SJSA1 (cell line): ENCODE results near the gene TIMM8B. TPM values are rescaled to one million over a fixed set of nuclear protein-coding genes. Genes with fewer than 3 reads are reported as not detected.
"Not testable (repeated sequence)": the region's sequence is repeated elsewhere in the genome, so short reads cannot be mapped to it uniquely, and the experiment has no call there.

Source experiments
- DNase-seq, 2 experiments: peaks; one replicate each; pipeline ENCODE4 v3.0.0-alpha.2; 2015 to 2020; ENCODE audit warnings: low spot score in 2 of 2, low read depth in 1 of 2
- H3K27ac ChIP-seq: fragments of 250-450 bp; sonication (Bioruptor Pico); 2 replicates; pipeline ENCODE4 v1.5.1; 2020; ENCODE audit warnings: mild to moderate bottlenecking, moderate library complexity
- H3K27me3 ChIP-seq: fragments of 250-450 bp; sonication (Bioruptor Pico); replicated peaks from 2 replicates; pipeline ENCODE4 v1.5.1; 2020; ENCODE audit warnings: mild to moderate bottlenecking, moderate library complexity
- H3K36me3 ChIP-seq: fragments of 250-450 bp; sonication (Bioruptor Pico); 2 replicates; pipeline ENCODE4 v1.5.1; 2020; ENCODE audit warnings: mild to moderate bottlenecking
- H3K4me1 ChIP-seq: fragments of 250-450 bp; sonication (Bioruptor Pico); replicated peaks from 2 replicates; pipeline ENCODE4 v1.6.1; 2021; ENCODE audit warnings: mild to moderate bottlenecking
- H3K4me3 ChIP-seq: fragments of 250-450 bp; sonication (Bioruptor Pico); 2 replicates; pipeline ENCODE4 v1.5.1; 2020; ENCODE audit warnings: mild to moderate bottlenecking
- H3K9me3 ChIP-seq: fragments of 250-450 bp; sonication (Bioruptor Pico); replicated peaks from 2 replicates; pipeline ENCODE4 v1.5.1; 2020; ENCODE audit warnings: mild to moderate bottlenecking
- total RNA-seq: library from RNA; depleted of rRNA; stranded (reverse); fragments of >200 nt; shearing (Covaris generic); gene quantifications from 2 replicates; pipeline ENCODE4 v1.2.3, GENCODE V29; 2014

The TIMM8B gene
- total RNA-seq, 1 experiment from 2014 or later: 40.8 TPM

DNA sequence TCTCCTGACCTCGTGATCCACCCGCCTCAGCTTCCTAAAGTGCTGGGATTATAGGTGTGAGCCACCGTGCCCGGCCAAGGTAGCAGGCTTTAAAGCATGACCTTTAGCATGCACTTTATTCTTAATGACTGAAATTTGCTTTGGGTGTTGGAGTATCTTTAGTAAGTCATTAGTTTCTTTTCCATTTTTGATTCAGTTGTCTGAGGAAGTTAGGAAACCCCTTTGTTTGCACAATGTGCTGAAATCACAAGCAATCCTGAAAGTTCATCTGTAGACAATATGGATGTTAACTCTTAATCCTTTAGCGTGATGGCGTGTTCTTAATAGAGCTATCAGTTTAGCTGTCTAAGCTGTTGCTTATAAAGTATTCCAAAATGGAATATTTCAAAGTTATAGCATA lies 16.9 kb upstream of the TIMM8B start:
- Histone ChIP-seq H3K27ac (no peak overlapping the region), H3K4me1 (peaks cover 12% of the 10 kb centered on the region), H3K36me3 (no peaks in the 10 kb centered on the region), H3K27me3 (no peaks in the 10 kb centered on the region), H3K4me3 (no peak overlapping the region), H3K9me3 (no peaks in the 10 kb centered on the region)
- DNase-seq: no peak

- Histone ChIP-seq H3K27ac (peak overlapping the region; percentile 79), H3K36me3 (no peaks in the 10 kb centered on the region), H3K9me3 (no peaks in the 10 kb centered on the region), H3K27me3 (no peaks in the 10 kb centered on the region), H3K4me3 (no peak overlapping the region), H3K4me1 (peaks cover 12% of the 10 kb centered on the region)
- DNase-seq: peak in 1 of 2 experiments; percentile 58
Observed at GRCh38 chr11:112100462-112100861, 13.9 kb upstream of the TIMM8B start.

DNA sequence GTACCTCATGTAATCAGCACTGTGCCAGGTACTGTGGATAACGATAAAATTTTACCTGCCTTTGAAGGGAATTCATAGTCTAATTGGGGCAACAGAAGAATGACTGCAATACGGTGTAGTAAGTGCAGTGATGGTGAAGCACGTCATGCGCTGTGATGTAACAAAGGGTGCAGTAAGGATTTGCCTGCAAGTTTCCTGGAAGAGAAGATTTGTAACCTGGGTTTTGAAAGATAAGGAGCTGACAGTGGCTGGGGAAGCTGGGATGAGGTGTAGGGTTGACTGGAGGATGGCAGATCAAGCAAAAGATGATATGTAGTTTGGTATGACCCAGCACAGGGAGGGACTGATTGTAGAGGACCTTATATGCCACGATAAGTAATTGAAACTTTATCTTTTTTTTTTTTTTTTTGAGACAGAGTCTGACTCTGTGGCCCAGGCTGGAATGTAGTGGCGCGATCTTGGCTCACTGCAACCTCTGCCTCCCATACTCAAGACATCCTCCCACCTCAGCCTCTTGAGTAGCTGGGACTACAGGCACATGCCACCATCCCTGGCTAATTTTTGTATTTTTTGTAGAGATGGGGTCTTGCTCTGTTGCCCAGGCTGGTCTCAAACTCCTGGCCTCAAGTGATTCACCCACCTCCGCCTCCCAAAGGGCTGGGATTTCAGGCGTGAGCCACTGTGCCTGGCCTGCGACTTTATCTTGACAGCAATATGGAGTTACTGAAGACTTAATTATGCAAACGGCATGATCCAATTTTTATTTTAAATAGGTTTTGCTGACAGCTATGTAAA lies 11.4 kb upstream of the TIMM8B start:
- H3K27me3 ChIP-seq: no peaks in the 10 kb centered on the region
- peaks cover 2% of the 10 kb centered on the region; the same call in 1 of the 2 replicates for H3K36me3 ChIP-seq
- no peak for DNase-seq
- no peak overlapping the region for H3K27ac ChIP-seq
- no peaks in the 10 kb centered on the region for H3K9me3 ChIP-seq
- H3K4me1 ChIP-seq: peaks cover 12% of the 10 kb centered on the region
- no peak overlapping the region for H3K4me3 ChIP-seq

GRCh38 chr11:112096194-112096593 lies 9.6 kb upstream of the TIMM8B start:
- peaks cover 5% of the 10 kb centered on the region; the same call in 1 of the 2 replicates for H3K36me3 ChIP-seq
- H3K4me3 ChIP-seq: no peak overlapping the region
- no peak overlapping the region for H3K27ac ChIP-seq
- DNase-seq: peak in 1 of 2 experiments; percentile 7
- H3K9me3 ChIP-seq: no peaks in the 10 kb centered on the region
- H3K4me1 ChIP-seq: peaks cover 11% of the 10 kb centered on the region
- H3K27me3 ChIP-seq: no peaks in the 10 kb centered on the region

GRCh38 chr11:112095302-112095701 lies 8.7 kb upstream of the TIMM8B start:
- peaks cover 14% of the 10 kb centered on the region for H3K36me3 ChIP-seq
- H3K27me3 ChIP-seq, H3K4me1 ChIP-seq, H3K27ac ChIP-seq, H3K9me3 ChIP-seq, H3K4me3 ChIP-seq, DNase-seq: not testable (repeated sequence)

GRCh38 chr11:112087212-112087611 lies 656 bp upstream of the TIMM8B start:
- no peaks in the 10 kb centered on the region for H3K9me3 ChIP-seq
- H3K4me3 ChIP-seq: peak overlapping the region; percentile 64
- DNase-seq: no peak
- no peaks in the 10 kb centered on the region for H3K27me3 ChIP-seq
- peaks cover 66% of the 10 kb centered on the region for H3K36me3 ChIP-seq
- H3K27ac ChIP-seq: peak overlapping the region; percentile 53
- H3K4me1 ChIP-seq: peaks cover 16% of the 10 kb centered on the region

GRCh38 chr11:112085822-112086421 lies 634 bp downstream of the TIMM8B start:
- DNase-seq: no peak
- no peak overlapping the region for H3K27ac ChIP-seq
- H3K4me3 ChIP-seq: peak overlapping the region; percentile 64
- no peaks in the 10 kb centered on the region for H3K27me3 ChIP-seq
- H3K9me3 ChIP-seq: no peaks in the 10 kb centered on the region
- peaks cover 62% of the 10 kb centered on the region for H3K36me3 ChIP-seq
- H3K4me1 ChIP-seq: peaks cover 16% of the 10 kb centered on the region

GRCh38 chr11:112082729-112083128 lies 3.8 kb downstream of the TIMM8B start:
- DNase-seq: peak; percentile 45 to 51
- Histone ChIP-seq H3K4me1 (peaks cover 16% of the 10 kb centered on the region), H3K36me3 (peaks cover 47% of the 10 kb centered on the region), H3K27ac (peak overlapping the region; percentile 72), H3K4me3 (no peak overlapping the region), H3K27me3 (no peaks in the 10 kb centered on the region), H3K9me3 (no peaks in the 10 kb centered on the region)

GRCh38 chr11:112073941-112074811 lies 12.4 kb downstream of the TIMM8B start, which contains the start of the genes NKAPD1 and PIH1D2:
NKAPD1 (plus strand) TSS chr11:112074299; CDS start chr11:112075575, 1,276 bp downstream.
PIH1D2 (minus strand) TSS chr11:112074017; CDS start chr11:112073174, 843 bp downstream.
- Histone ChIP-seq H3K27ac (peak within 1 kb of the TSS; percentile 86), H3K9me3 (no peaks in the 10 kb centered on the region), H3K4me1 (0 out of 2 replicates have a peak, but pooled peaks cover 3% of the 10 kb centered on the region), H3K4me3 (peak within 1 kb of the TSS; percentile 65), H3K36me3 (peaks cover 22% of the 10 kb centered on the region), H3K27me3 (no peaks in the 10 kb centered on the region)
- peak; percentile 70 to 86 for DNase-seq

DNA sequence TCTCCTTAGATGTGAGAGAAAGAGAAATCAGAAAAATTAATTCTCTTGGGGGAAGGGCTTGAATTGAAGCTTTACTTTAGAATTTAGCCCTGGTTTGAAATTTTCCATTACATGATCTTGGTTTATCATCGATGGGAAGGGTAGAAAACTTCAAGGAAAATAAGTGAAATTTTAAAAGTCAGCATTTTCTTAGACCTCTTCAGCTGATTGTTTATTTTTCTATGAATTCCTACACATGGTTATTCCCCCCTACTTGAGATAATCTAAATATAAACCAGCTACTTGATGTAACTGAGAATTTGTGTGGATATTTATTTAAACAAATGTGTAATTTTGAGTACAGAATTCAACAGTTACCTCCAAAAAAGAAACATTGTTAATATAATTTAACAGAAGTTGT lies 23.6 kb downstream of the TIMM8B start:
- Histone ChIP-seq H3K4me1 (peaks cover 3% of the 10 kb centered on the region; the same call in 1 of the 2 replicates), H3K4me3 (no peak overlapping the region), H3K27me3 (no peaks in the 10 kb centered on the region), H3K9me3 (no peaks in the 10 kb centered on the region), H3K36me3 (peaks cover 5% of the 10 kb centered on the region; the same call in 1 of the 2 replicates), H3K27ac (no peak overlapping the region)
- no peak for DNase-seq

- Histone ChIP-seq H3K4me1 (peaks cover 3% of the 10 kb centered on the region; the same call in 1 of the 2 replicates), H3K36me3 (peaks cover 5% of the 10 kb centered on the region; the same call in 1 of the 2 replicates), H3K27me3 (no peaks in the 10 kb centered on the region), H3K4me3 (no peak overlapping the region), H3K27ac (no peak overlapping the region), H3K9me3 (no peaks in the 10 kb centered on the region)
- no peak for DNase-seq
Observed at GRCh38 chr11:112058103-112058502, 28.5 kb downstream of the TIMM8B start.

- DNase-seq: no peak
- H3K9me3 ChIP-seq: no peaks in the 10 kb centered on the region
- H3K27me3 ChIP-seq: no peaks in the 10 kb centered on the region
- H3K4me1 ChIP-seq: no peaks in the 10 kb centered on the region
- H3K27ac ChIP-seq: no peak overlapping the region
- no peak overlapping the region for H3K4me3 ChIP-seq
- peaks cover 7% of the 10 kb centered on the region for H3K36me3 ChIP-seq
Observed at GRCh38 chr11:112057170-112057569, 29.4 kb downstream of the TIMM8B start.

- Histone ChIP-seq H3K9me3 (no peaks in the 10 kb centered on the region), H3K27ac (no peak overlapping the region), H3K4me1 (peaks cover 4% of the 10 kb centered on the region; the same call in 1 of the 2 replicates), H3K36me3 (peaks cover 10% of the 10 kb centered on the region; the same call in 1 of the 2 replicates), H3K27me3 (no peaks in the 10 kb centered on the region), H3K4me3 (no peak overlapping the region)
- DNase-seq: no peak
Observed at GRCh38 chr11:112051768-112052167, 34.8 kb downstream of the TIMM8B start.
